Measurements from ENCODE around the gene HOXD3. TPM values are rescaled to one million over a fixed set of nuclear protein-coding genes. Genes with fewer than 3 reads are reported as not detected.

HOXD3 gene
- total RNA-seq (2012; rRNA removed): 1.1 and 2.8 TPM in 2 replicates

- no peaks in the 10 kb centered on the region for H3K9me3 ChIP-seq (replicated peaks; ENCODE audit: low read length)
- H3K27me3 ChIP-seq (ENCODE audit: control insufficient read depth, insufficient read depth, low read length): peaks cover 48% of the 10 kb centered on the region
- peaks cover 3% of the 10 kb centered on the region for H3K4me1 ChIP-seq (ENCODE audit: control insufficient read depth, insufficient read depth, low read length)
- no peak within 1 kb of the TSS for H3K4me2 ChIP-seq (ENCODE audit: low read length)
- no peak within 1 kb of the TSS for H3K9ac ChIP-seq (ENCODE audit: low read depth, low read length)
- no peak within 1 kb of the TSS for H3K4me3 ChIP-seq (ENCODE audit: low read length)
- no peaks in the 10 kb centered on the region for H3K36me3 ChIP-seq (ENCODE audit: insufficient read depth, low read length)
Observed at GRCh38 chr2:176156807-176157498, at the start of gene HOXD3. Gene HOXD3, plus strand, starts transcription at chr2:176157307. Its CDS starts 11,808 bp downstream, at chr2:176169115.

GRCh38 chr2:176107731-176108181, 49.4 kb upstream of the HOXD3 start:
- H3K27me3 ChIP-seq (ENCODE audit: control insufficient read depth, insufficient read depth, low read length): peaks cover 92% of the 10 kb centered on the region
- no peak overlapping the region for H3K4me2 ChIP-seq (ENCODE audit: low read length)
- H3K9me3 ChIP-seq (replicated peaks; ENCODE audit: low read length): no peaks in the 10 kb centered on the region
- H3K9ac ChIP-seq (ENCODE audit: low read depth, low read length): no peak overlapping the region
- peaks cover 18% of the 10 kb centered on the region for H3K4me1 ChIP-seq (ENCODE audit: control insufficient read depth, insufficient read depth, low read length)
- no peak overlapping the region for H3K4me3 ChIP-seq (ENCODE audit: low read length)
- no peaks in the 10 kb centered on the region for H3K36me3 ChIP-seq (ENCODE audit: insufficient read depth, low read length)

- peaks cover 12% of the 10 kb centered on the region for H3K4me1 ChIP-seq (ENCODE audit: control insufficient read depth, insufficient read depth, low read length)
- H3K4me2 ChIP-seq (ENCODE audit: low read length): no peak overlapping the region
- H3K27me3 ChIP-seq (ENCODE audit: control insufficient read depth, insufficient read depth, low read length): peaks cover 92% of the 10 kb centered on the region
- H3K36me3 ChIP-seq (ENCODE audit: insufficient read depth, low read length): no peaks in the 10 kb centered on the region
- H3K9ac ChIP-seq (ENCODE audit: low read depth, low read length): no peak overlapping the region
- no peak overlapping the region for H3K4me3 ChIP-seq (ENCODE audit: low read length)
- H3K9me3 ChIP-seq (replicated peaks; ENCODE audit: low read length): no peaks in the 10 kb centered on the region
Observed at GRCh38 chr2:176109192-176109901, 47.8 kb upstream of the HOXD3 start.

GRCh38 chr2:176109946-176110345, 47.2 kb upstream of the HOXD3 start:
- Histone ChIP-seq H3K4me1 (ENCODE audit: control insufficient read depth, insufficient read depth, low read length) (peaks cover 6% of the 10 kb centered on the region), H3K36me3 (ENCODE audit: insufficient read depth, low read length) (no peaks in the 10 kb centered on the region), H3K4me3 (ENCODE audit: low read length) (no peak overlapping the region), H3K9me3 (replicated peaks; ENCODE audit: low read length) (no peaks in the 10 kb centered on the region), H3K27me3 (ENCODE audit: control insufficient read depth, insufficient read depth, low read length) (peaks cover 92% of the 10 kb centered on the region), H3K4me2 (ENCODE audit: low read length) (no peak overlapping the region), H3K9ac (ENCODE audit: low read depth, low read length) (no peak overlapping the region)

- H3K36me3 ChIP-seq (ENCODE audit: insufficient read depth, low read length): no peaks in the 10 kb centered on the region
- H3K9ac ChIP-seq (ENCODE audit: low read depth, low read length): no peak overlapping the region
- H3K4me2 ChIP-seq (ENCODE audit: low read length): no peak overlapping the region
- peaks cover 92% of the 10 kb centered on the region for H3K27me3 ChIP-seq (ENCODE audit: control insufficient read depth, insufficient read depth, low read length)
- no peaks in the 10 kb centered on the region for H3K9me3 ChIP-seq (replicated peaks; ENCODE audit: low read length)
- no peak overlapping the region for H3K4me3 ChIP-seq (ENCODE audit: low read length)
- H3K4me1 ChIP-seq (ENCODE audit: control insufficient read depth, insufficient read depth, low read length): peaks cover 5% of the 10 kb centered on the region
Observed at GRCh38 chr2:176110415-176111308, 46.4 kb upstream of the HOXD3 start.

GRCh38 chr2:176111309-176111663, 45.8 kb upstream of the HOXD3 start:
- no peaks in the 10 kb centered on the region for H3K9me3 ChIP-seq (replicated peaks; ENCODE audit: low read length)
- H3K27me3 ChIP-seq (ENCODE audit: control insufficient read depth, insufficient read depth, low read length): peaks cover 92% of the 10 kb centered on the region
- H3K9ac ChIP-seq (ENCODE audit: low read depth, low read length): no peak overlapping the region

GRCh38 chr2:176111846-176112374, 45.2 kb upstream of the HOXD3 start:
- no peak overlapping the region for H3K4me3 ChIP-seq (ENCODE audit: low read length)
- H3K27me3 ChIP-seq (ENCODE audit: control insufficient read depth, insufficient read depth, low read length): peaks cover 92% of the 10 kb centered on the region
- no peak overlapping the region for H3K9ac ChIP-seq (ENCODE audit: low read depth, low read length)

More at GRCh38 chr2:176111309-176111663, 45.8 kb upstream of the HOXD3 start:
- H3K4me3 ChIP-seq (ENCODE audit: low read length): no peak overlapping the region
- H3K4me1 ChIP-seq (ENCODE audit: control insufficient read depth, insufficient read depth, low read length): peaks cover 5% of the 10 kb centered on the region
- H3K4me2 ChIP-seq (ENCODE audit: low read length): no peak overlapping the region
- H3K36me3 ChIP-seq (ENCODE audit: insufficient read depth, low read length): no peaks in the 10 kb centered on the region

GRCh38 chr2:176112375-176113302, 44.5 kb upstream of the HOXD3 start:
- Histone ChIP-seq H3K9ac (ENCODE audit: low read depth, low read length) (no peak overlapping the region), H3K4me1 (ENCODE audit: control insufficient read depth, insufficient read depth, low read length) (no peaks in the 10 kb centered on the region), H3K4me2 (ENCODE audit: low read length) (no peak overlapping the region), H3K9me3 (replicated peaks; ENCODE audit: low read length) (peaks cover 5% of the 10 kb centered on the region), H3K36me3 (ENCODE audit: insufficient read depth, low read length) (no peaks in the 10 kb centered on the region), H3K4me3 (ENCODE audit: low read length) (no peak overlapping the region), H3K27me3 (ENCODE audit: control insufficient read depth, insufficient read depth, low read length) (peaks cover 95% of the 10 kb centered on the region)

More at GRCh38 chr2:176111846-176112374, 45.2 kb upstream of the HOXD3 start:
- H3K36me3 ChIP-seq (ENCODE audit: insufficient read depth, low read length): no peaks in the 10 kb centered on the region
- peaks cover 5% of the 10 kb centered on the region for H3K9me3 ChIP-seq (replicated peaks; ENCODE audit: low read length)
- H3K4me1 ChIP-seq (ENCODE audit: control insufficient read depth, insufficient read depth, low read length): peaks cover 5% of the 10 kb centered on the region
- H3K4me2 ChIP-seq (ENCODE audit: low read length): no peak overlapping the region

GRCh38 chr2:176114120-176114929, 42.8 kb upstream of the HOXD3 start:
- no peak overlapping the region for H3K4me3 ChIP-seq (ENCODE audit: low read length)
- H3K27me3 ChIP-seq (ENCODE audit: control insufficient read depth, insufficient read depth, low read length): peaks cover 98% of the 10 kb centered on the region
- H3K9ac ChIP-seq (ENCODE audit: low read depth, low read length): no peak overlapping the region
- no peaks in the 10 kb centered on the region for H3K36me3 ChIP-seq (ENCODE audit: insufficient read depth, low read length)
- peaks cover 5% of the 10 kb centered on the region for H3K9me3 ChIP-seq (replicated peaks; ENCODE audit: low read length)
- H3K4me2 ChIP-seq (ENCODE audit: low read length): no peak overlapping the region
- H3K4me1 ChIP-seq (ENCODE audit: control insufficient read depth, insufficient read depth, low read length): no peaks in the 10 kb centered on the region

All from skeletal muscle satellite cell (primary cell).